A673 (cell line): ENCODE measurements around the gene CYB561D2.

ENCODE experiments used
- CTCF ChIP-seq: fragments of 300-800, 200-600 bp; sonication (generic); conservative IDR thresholded peaks from 2 replicates; pipeline ENCODE4 v1.5.1; 2017; ENCODE audit warnings: low read depth, mild to moderate bottlenecking, antibody characterized with exemption, low read length, moderate library complexity, mixed read lengths
- EZH2 ChIP-seq: fragments of 200-600 bp; sonication (generic); IDR thresholded peaks from 2 replicates; pipeline ENCODE4 v1.6.1; 2017; ENCODE audit warnings: borderline replicate concordance, low read depth, mild to moderate bottlenecking, mixed read lengths, antibody characterized with exemption, low read length; ENCODE audit not compliant: poor library complexity, severe bottlenecking

GRCh38 chr3:50380405-50381085 is 29.9 kb downstream of the CYB561D2 start:
- TF ChIP-seq CTCF (no peak), EZH2 (no peak)
